HTR-8/SVneo (cell line): Measurements from ENCODE around the gene AMBRA1.

Experiments used
- DNase-seq: peaks from one replicate; pipeline ENCODE4 v3.0.0; 2011; ENCODE audit warnings: low spot score, mixed read lengths; ENCODE audit not compliant: insufficient read length
- FAIRE-seq: peaks from 2 replicates; lab custom pipeline; 2011; peaks lifted over from hg19 to GRCh38; lab: Jason Lieb, UNC

The AMBRA1 gene

GRCh38 chr11:46480166-46480726 is 113.6 kb downstream of the AMBRA1 start:
- FAIRE-seq = no peak
- no peak for DNase-seq

- no peak for DNase-seq
- FAIRE-seq = no peak
These were observed 114.2 kb downstream of the AMBRA1 start for GRCh38 chr11:46479601-46480000.

- FAIRE-seq (no peak), DNase-seq (no peak)
These were observed 115.6 kb downstream of the AMBRA1 start for GRCh38 chr11:46478196-46478595.

DNA sequence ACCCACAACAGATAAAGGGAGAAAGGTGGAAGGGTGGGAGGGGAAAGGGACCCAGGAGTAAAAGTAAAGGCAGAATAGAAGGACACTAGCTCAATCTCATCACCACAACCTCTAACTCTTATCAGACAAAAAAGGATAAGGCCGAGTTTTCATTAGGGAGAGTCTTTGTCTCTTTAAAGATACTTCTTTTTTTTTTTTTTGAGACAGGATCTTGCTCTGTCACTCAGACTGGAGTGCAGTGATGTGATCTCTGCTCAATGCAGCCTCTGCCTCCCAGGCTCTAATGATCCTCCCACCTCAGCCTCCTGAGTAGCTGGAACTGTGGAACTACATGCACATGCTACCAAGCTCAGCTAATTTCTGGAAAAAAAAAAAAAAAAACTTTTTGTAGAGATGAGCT is 116.7 kb downstream of the AMBRA1 start:
- no peak for FAIRE-seq
- no peak for DNase-seq

DNA sequence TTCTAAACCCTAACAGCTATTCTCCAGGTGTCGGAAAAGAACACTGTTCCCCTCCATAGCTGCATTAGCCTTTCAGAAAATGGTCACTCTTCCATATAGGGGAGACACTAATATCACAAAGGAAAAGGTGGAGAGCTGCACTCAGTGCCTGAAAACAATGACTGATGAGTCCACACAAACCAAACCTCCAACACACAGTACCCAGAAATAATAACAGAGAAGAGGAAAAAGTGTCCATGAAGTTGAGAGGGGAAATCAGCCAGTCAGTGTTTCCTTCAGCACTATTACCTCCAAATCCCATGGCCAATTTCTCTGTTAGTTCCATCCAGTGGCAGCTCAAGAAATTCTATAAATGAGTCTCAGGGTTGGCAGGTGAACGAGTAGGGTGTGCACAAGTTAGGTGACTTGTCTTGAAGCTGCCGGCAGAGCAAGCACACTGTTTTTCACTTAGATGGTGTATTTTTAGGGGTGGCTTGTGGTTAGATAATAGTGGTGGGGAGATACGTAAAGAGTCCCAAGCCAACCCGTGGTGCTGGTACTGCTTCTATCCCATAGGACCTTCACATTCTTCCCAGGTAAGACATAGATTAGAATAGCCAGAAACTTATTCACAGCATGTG is 117.8 kb downstream of the AMBRA1 start:
- DNase-seq (no peak), FAIRE-seq (no peak)

- no peak for DNase-seq
- no peak for FAIRE-seq
These were observed 118.5 kb downstream of the AMBRA1 start for GRCh38 chr11:46475051-46475925.

DNA sequence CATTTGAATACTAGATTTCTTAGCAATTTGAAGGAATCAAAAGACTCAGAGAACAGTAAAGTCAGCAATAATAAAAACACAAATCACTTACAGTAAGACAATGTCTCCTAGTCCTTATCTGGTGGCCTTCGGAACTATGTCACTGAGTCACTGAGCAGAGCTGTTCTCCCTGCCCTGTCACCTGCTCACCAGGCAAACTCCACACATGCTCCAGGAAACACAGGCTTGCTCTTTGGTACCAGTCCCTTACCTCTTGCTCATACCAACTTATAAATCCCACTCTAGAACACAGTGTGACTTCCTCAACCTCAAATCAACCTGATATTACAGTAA is 121.2 kb downstream of the AMBRA1 start:
- no peak for DNase-seq

DNA sequence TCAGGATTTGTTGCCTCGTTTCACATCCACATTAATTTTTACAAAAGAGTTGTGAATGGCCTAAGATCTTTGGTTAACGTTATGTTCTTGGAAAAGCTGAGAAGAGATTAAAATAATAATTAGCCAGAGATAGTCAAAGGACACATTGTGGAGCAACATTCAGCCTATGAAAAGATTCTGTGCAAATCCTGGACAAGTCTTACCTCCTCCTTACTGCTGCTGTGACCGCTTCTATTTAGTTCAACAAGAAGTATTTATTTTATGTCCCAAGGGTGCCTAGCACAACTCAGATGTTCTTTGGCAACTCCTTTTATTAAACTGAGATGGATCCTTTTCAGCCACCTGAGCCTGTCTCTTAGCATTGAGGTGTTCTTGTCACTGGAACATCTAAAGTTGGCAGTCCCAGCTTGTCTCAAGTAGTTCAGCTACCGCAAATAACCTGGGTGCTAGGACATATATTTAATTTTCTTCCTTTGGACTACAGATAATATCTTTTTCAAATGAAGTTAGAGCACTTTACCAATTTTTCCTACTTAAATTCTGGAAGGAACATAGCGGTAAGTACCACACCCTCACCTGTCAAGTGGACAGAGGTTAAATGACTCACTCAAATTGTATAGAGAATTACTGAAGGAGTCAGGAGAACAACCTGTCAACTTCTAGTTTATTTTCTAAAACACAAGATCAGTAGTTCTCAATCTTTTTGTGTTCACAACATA is 121.7 kb downstream of the AMBRA1 start:
- no peak for FAIRE-seq
- no peak for DNase-seq

More for the DNA sequence above, 121.2 kb downstream of the AMBRA1 start:
- no peak for FAIRE-seq

DNA sequence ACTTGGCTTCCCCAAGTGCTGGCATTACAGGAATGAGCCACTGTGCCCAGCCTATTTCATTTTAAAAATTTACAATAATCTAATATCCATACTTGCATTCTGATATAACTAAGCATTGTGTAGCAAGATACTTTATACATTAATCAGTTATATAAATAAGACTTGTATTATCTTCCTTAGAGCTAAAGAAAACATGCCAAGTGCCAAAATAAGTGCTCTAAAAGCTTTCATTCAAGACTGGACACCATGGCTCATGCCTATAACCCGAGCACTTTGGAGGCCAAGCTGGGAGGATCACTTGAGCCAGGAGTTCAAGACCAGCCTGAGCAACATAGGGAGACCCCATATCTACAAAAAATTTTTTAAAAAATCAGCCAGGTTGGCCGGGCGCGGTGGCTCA is 123.9 kb downstream of the AMBRA1 start:
- DNase-seq (no peak), FAIRE-seq (no peak)

GRCh38 chr11:46465683-46466082 is 128.1 kb downstream of the AMBRA1 start:
- DNase-seq (no peak), FAIRE-seq (no peak)

- DNase-seq (no peak), FAIRE-seq (no peak)
These were observed 130.0 kb downstream of the AMBRA1 start for GRCh38 chr11:46463701-46464421.

DNA sequence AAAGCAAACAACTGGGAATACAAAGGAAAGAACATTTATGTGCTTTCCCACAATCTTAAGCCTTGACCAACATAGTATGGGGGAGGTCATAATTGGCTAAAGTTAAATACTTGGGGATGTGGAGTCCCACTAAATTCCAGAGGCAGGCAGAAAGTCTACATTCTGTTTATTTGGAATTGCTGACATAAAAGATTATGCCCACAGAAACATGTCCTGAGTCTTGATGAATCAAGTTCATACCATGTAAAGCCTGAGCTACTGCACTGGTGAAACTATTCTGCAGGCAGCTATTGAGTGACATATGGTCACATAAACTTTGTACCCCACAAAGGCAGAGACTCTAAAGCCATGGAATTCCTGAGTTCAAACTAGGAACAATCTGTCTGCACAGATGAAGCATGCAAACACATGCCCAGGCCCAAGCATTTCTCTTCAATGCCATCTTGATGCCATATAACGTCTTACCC is 132.3 kb downstream of the AMBRA1 start:
- FAIRE-seq (no peak), DNase-seq (no peak)

GRCh38 chr11:46458491-46458890 is 135.3 kb downstream of the AMBRA1 start:
- DNase-seq = no peak
- no peak for FAIRE-seq

GRCh38 chr11:46457659-46458424 is 136.0 kb downstream of the AMBRA1 start:
- no peak for DNase-seq
- FAIRE-seq = no peak

DNA sequence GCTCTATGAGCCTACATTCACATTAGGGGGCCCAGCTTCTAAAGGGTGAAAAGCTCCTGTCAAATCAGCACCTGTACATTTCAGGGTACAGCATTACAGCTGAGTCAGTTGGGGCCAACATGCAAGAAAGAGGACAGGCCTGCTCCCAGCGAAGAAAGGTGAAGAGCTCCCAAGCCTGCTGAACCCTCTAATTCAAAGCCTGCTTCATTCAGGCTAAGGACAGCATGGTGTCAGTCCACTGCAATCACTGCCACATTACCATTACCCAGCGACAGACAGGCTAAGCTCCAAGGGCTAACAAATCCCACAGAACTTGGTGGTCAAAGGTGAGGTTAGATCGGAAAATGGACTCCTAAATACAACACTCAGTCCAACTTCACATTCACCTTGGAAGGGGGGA is 136.8 kb downstream of the AMBRA1 start:
- no peak for DNase-seq
- no peak for FAIRE-seq

GRCh38 chr11:46456269-46457001 is 137.4 kb downstream of the AMBRA1 start:
- DNase-seq = no peak

DNA sequence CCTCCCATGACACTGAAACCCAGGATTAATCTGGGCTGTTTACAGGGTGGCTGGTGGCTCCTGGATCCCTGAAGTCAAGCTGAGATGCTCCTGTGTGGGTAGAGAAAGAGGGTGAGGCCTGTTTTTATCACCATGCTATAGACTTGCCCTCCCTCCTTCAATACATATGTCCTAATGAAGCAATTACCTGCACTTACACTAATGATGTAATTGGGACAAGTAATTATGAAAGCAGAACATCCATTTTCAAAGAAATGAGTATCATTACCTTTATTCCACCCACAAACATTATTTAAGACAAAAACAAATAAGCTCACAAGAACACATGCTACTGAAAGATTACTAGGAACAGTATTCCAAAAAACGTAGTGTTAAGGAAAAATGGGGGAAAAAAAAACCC is 138.0 kb downstream of the AMBRA1 start:
- DNase-seq = no peak
- no peak for FAIRE-seq

More at GRCh38 chr11:46456269-46457001, 137.4 kb downstream of the AMBRA1 start:
- no peak for FAIRE-seq

DNA sequence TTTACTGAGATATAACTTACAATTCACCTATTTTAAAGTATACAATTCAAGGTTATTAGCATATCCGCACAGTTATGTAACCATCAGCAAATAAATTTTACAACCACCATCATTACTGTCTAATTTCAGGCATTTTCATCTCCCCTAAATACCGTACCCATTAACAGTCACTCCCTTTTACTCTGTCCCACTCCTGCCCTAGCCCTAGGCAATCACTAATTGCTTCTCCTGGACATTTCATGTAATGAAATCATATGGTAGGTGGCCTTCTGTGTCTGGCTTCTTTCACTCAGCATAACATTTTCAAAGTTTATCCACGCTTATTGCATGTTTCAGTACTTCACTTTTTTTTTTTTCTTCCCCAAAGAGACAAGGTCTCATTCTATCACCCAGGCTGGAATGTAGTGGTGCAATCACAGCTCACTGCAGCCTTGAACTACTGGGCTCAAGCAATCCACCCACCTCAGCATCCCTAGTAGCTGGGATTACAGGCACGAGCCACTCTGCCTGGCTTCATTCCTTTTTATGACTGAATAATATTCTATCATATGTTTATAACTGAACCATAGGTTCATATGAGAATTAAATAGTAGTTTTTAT is 140.8 kb downstream of the AMBRA1 start:
- FAIRE-seq = no peak
- no peak for DNase-seq
